SK-N-SH treated with all-trans-retinoic acid at 6 μM for 48 hours (cell line): ENCODE results near the gene PHF19.

Source experiments
- ESRRG ChIP-seq: fragments of 250-450 bp; sonication (Bioruptor Pico); IDR thresholded peaks from 2 replicates; pipeline ENCODE4 v1.6.1; 2021; ENCODE audit warnings: mild to moderate bottlenecking
- RARB ChIP-seq: fragments of 250-450 bp; sonication (Bioruptor Pico); IDR thresholded peaks from 2 replicates; pipeline ENCODE4 v1.8.0; 2021; ENCODE audit warnings: mild to moderate bottlenecking, moderate library complexity
- ZFP3 ChIP-seq: fragments of 250-450 bp; sonication (Bioruptor Pico); IDR thresholded peaks from 2 replicates; pipeline ENCODE4 v1.5.0; 2020; ENCODE audit warnings: mild to moderate bottlenecking, moderate library complexity

DNA sequence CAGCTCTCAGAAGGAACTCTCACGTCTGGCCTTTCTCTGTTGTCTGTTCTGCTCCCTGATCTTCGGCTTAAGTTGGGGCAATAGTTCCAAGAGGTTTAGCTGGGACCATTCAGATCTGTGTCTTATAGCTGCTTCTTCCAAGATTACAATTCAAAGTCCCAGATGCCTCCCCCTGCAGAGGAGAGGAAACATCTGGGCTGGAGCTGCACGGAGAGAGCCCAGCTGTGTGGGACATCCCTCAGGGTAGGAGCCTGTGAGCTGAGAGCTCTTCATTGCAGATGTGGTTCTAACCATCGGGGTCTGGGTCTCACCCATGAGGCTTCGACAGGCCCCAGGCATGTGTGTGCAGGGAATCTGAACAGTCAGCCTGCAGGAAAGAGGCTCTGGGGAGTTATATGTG, 9.0 kb upstream of the PHF19 start:
- TF ChIP-seq ZFP3 (CRISPR knock-in tag) (no peak), RARB (no peak), ESRRG (CRISPR knock-in tag) (no peak)
